ENCODE data around the gene SCAF1.

GRCh38 chr19:49701271-49701786 lies 59.3 kb downstream of the SCAF1 start:
- TF ChIP-seq CTCF (IDR thresholded peaks at IDR 0.05) (no peak), POLR2A (IDR thresholded peaks at IDR 0.05) (no peak)
